Inferior parietal cortex (tissue), 1 donor: Measurements from ENCODE around the gene ANKFY1.
"Not testable (repeated sequence)": the region's sequence is repeated elsewhere in the genome, so short reads cannot be mapped to it uniquely, and the experiment has no call there.

Experiments
- DNase-seq: peaks from one replicate; pipeline ENCODE4 v3.0.0-alpha.2; 2016; ENCODE audit errors: extremely low spot score

ANKFY1 gene

DNA sequence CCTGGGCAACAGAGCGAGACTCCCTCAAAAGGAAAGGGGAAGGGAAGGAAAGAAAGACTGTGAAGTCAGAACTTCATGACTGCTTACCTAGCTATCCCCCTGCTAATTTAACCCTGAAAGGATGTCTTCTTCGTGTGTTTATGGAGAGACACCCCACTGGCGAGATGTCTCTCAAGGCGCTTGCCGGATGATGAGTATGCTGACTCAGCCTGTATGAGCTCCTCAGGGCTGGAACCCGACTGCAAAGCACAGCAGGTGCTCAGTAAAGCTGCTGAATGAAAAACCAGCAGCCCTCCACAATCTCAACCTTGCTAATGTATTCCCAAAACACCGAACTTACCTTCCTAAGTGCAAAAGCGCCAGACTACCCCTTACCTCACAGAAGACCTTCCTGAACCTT, 2.3 kb downstream of the ANKFY1 start:
- no peak for DNase-seq

DNA sequence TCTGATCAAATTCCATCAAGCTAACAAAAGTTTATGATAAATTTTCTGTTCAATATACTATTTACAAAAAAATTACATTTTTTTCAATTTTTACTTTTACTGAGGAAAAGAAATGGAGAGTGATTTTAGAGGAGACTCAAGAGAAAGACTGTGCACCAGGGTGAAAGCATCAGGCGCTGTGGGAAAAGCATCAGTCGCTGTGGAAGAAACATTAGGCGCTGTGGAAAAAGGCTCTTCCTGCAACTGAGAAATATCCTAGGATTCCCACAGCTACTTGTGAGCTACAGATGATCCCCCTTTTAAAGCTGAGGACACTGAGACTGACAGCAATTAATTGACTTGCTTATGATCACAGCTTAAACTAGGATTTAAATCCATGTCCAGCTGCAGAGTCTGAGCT, 4.9 kb downstream of the ANKFY1 start:
- DNase-seq, result no peak

GRCh38 chr17:4256952-4257351, 6.8 kb downstream of the ANKFY1 start:
- DNase-seq, result no peak

DNA sequence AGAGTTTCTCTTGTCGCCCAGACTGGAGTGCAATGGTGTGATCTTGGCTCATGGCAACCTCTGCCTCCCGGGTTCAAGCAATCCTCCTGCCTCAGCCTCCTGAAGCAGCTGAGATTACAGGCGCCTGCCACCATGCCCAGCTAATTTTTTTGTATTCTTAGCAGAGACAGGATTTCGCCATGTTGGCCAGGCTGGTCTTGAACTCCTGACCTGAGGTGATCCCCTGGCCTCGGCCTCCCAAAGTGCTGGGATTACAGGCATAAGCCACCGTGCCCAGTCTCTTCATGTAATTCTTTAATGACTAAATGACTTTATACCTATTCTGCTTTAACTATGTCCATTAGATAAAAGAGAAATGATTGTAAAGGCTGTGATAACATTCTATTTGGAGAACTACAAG, 8.5 kb downstream of the ANKFY1 start:
- not testable (repeated sequence) for DNase-seq

DNA sequence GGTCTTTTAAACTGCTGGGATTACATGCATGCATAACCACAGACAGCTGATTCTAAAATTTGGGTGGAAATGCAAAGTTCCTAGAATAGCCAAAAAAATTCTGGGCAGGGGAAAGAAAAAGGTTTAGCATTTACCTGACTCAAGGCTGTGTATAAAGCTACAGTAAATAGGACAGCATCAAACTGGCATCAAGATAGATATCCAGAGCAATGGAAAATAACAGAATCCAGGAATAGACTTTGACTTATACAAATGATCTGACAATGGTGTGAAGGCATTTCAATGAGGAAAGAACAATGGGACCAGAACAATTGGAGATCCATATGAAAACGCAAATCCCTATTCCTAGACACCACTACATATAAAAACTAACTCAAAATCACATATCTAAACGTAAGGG, 12.9 kb downstream of the ANKFY1 start:
- DNase-seq, result no peak

DNA sequence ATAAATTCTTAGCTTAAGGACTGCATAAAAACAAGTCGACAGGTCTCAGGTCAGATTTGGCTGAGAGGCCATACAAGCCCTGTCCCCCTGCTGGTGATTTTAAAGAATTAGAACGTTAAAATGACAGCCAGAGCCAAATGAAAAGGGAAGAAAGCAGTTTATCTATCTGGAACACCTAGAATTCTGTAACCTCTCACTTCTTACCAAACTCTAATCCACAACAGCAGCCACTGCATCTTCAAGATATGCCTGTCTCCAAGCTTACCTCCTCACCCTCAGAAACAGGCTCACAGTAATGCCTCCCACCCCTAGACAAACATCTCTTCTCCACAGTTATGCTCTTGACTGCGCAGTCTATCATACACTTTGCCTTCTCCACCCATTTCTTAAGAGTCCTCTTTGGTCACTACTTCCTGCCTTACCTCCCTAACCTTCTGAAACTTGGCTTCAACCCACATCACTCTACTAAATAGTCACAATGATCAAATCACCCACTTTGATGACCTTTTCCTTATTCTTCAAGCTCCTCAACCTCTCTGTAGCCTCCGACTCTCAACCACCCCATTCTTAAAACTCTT, 14.2 kb downstream of the ANKFY1 start:
- DNase-seq, result no peak

DNA sequence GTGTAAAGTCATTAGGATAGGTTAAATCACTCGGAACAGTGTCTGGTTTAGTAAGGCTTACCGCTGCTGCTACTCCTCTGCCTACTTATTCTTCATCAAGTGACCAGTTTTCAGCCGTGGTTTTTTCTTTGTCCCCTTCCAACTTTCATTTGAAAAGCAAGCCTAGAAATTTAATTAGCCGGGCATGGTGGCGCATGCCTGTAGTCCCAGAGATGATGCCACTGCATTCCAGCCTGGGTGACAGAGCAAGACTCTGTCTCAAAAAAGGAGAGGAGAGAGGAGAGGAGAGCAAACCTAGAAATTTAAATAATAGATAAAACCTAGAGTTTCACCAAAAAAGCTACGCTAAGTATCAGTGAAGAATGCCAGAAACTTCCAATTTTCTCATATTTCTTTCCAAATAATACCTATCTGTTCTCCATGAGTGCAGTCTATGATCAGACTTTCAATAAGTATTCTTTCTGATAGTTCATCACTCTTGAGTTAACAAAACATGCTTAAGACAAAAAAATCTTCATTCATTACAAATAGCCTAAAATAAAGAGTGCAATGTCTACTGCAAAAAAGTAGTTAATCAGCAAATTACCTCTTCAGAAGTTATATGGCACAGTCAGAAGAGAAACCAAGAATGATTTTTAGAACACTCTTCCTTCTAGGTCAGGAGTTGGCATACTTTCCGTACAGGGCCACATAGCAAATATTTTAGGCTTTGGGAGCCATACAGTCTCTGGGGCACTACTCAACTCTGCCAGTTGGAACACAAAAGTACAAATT, 15.1 kb downstream of the ANKFY1 start:
- no peak for DNase-seq

DNA sequence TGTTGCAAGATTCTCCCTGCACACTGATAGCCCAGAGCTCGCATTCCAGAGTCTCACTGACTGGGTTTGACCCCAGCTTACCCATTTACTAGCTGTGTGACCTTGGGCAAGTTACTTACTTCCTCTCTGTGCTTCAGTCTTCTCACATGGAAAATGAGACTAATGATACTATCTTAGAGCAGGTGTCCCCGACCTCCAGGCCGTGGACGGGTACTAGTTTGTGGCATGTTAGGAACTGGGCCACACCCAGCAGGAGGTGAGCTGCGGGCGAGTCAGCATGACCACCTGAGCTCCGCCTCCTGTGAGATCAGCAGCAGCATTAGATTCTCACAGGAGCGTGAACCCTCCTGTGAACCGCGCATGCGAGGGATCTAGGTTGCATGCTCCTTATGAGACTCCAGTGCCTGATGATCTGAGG, 15.8 kb downstream of the ANKFY1 start:
- no peak for DNase-seq

- no peak for DNase-seq
Observed at GRCh38 chr17:4247361-4247970, 16.3 kb downstream of the ANKFY1 start.

DNA sequence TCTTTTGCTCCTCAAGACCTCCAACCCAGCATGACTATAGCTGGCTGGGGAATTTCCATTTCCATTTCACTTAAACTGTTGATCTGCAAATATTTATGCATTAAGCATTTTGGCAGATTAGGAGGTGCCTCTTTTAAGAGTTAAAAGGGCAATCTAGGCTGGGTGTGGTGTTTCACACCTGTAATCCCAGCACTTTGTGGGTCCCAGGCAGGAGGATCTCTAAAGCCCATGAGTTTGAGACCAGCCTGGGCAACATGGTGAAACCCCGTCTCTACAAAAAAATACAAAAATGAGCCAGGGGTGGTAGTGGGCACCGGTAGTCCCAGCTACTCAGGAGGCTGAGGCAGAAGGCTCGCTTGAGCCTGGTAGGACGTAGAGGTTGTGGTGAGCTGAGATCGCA, 17.1 kb downstream of the ANKFY1 start:
- no peak for DNase-seq

- DNase-seq, result no peak
Observed at GRCh38 chr17:4241535-4241934, 22.2 kb downstream of the ANKFY1 start.

DNA sequence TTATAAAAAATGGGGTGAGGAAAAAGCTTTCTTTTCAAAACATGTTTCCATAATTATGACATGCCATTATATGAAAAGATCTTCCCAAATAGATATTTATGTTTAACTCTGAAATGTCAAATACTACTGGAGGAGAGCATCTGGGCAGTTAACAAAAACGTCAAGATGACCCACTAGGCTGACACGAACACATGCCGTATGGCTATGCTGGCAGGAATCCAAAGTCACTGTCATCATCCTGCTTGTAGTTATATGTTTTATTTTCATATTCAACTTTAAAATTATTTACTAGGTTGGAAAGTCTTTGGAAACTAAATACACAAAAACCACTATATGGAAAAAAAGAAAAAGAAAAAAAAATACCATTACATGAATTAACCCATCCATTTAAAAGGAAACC, 27.3 kb downstream of the ANKFY1 start:
- no peak for DNase-seq

- DNase-seq, result no peak
Observed at GRCh38 chr17:4235372-4236279, 28.2 kb downstream of the ANKFY1 start.

DNA sequence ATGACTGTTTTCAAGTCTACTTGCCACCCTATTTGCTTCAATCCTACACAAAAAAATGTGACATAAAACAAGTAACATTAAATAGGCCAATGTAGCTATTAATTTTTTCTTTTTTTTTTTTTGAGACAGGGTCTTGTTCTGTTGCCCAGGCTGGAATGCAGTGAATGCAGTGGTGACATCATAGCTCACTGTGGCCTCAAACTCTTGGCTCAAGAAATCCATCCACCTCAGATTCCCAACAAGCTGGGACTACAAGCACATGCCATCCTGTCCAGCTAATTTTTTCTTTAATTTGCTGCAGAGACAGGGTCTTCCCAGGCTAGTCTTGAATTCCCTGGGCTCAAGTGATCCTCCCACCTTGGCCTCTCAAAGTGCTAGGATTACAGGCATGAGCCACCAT, 29.4 kb downstream of the ANKFY1 start:
- no peak for DNase-seq

- DNase-seq, result no peak
Observed at GRCh38 chr17:4233668-4234258, 30.0 kb downstream of the ANKFY1 start.

DNA sequence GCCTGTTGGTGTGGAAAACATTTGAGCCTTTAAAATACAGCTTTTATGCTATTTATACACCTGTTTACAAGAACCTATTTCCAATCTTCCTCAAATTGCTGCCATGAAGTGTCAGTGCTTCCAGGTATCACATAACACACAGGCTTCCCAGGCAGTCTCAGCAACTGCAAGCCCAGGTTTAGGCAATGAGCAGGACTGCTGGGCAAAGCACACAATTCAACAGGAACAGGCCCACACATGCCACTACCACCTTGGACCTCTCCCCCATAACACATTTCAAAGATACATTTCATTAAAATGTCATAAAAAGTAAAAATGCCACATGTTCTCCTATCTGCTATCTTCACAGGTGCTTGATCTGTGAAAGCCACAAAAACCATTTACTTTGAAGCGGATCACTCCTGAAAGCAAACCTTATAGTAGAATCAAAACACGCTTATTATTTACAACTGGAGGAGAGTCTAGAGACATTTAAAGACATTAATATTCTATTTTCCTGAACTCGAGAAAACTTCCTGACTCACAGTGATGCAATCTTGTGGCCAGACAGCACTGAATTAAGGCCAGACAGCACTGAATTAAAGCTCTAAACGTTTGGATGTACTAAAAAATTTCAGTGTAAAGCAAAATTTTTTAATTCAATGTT, 31.5 kb downstream of the ANKFY1 start:
- DNase-seq, result no peak

DNA sequence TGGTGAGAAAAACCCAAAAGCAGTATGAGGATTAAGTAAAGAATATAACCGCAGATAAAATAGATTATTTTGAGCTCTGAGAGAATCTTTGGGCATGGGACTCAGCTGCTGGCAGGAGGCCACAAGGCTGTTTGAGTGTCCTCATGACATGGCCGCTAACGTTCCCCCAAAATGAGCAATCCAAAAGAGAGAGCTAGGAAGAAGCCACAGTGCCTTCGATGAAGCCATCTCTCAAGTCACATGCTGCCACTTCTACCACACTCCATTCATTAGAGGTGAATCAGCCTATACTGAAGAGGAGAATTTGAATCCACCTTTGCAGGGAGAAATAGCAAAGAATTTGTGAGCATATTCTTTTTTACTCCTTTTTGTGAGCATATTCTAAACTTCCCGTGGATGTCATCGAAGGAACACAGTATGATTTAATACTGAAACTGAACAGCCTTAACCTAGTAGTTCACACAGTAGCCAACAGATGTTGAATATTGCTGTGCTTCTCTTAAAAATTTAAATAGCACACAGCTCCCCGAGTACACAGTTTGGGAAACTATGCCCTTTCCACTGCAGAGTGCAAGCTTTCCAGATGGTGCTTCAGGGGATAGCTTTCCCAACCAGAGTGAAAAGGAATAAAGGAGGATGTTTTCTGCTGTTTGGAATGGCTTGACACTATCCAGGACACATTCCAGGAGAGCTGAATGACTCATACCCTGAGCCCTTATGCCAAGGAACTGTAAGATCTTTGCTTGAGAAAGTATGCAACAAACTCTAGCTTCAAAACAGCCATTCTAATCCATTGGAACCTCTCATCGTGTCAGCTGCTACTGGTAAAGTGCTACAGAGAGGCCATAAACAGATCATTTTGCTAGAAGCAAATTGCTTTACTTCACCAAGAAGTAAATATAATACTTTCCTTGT, 33.9 kb downstream of the ANKFY1 start:
- DNase-seq, result peak; percentile 74

DNA sequence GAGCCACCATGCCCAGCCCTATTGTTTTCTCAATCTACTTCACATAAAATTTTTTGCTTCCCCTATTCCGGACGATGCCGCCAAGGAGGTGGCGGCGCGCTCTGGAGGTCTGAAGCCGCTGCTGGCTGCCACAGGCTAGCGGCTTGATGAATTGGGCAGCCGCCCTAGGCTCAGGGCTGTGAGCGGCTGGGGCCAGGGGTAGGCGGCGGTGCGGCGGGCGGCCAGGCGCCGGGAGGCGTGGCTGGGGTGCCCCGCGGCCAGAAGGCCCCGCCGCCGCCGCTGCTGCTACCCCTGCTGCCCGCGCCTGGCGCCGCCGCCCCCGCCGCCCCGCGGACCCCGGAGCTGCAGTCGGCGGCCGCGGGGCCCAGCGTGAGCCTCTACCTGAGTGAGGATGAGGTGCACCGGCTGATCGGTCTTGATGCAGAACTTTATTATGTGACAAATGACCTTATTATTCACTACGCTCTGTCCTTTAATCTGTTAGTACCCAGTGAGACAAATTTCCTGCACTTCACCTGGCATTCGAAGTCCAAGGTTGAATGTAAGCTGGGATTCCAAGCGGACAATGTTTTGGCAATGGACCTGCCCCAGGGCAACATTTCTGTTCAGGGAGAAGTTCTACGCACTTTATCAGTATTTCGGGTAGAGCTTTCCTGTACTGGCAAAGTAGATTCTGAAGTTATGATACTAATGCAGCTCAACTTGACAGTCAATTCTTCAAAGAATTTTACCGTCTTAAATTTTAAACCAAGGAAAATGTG, 41.7 kb downstream of the ANKFY1 start:
- DNase-seq, result no peak

DNA sequence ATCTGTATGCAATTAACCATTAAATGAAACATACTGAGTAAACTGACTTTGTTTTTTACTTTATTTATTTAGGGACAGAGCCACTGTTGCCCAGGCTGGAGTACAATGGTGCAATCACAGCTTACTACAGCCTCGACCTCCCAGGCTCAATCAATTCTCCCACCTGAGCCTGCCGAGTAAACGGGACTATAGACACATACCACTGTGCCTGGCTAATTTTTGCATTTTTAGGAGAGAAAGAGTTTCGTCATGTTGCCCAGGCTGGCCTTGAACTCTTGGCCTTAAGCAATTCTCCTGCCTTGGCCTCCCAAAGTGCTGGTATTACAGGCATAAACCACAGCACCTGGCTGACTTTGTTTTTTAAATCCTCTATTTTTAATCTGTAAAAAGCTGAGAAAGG, 42.6 kb downstream of the ANKFY1 start:
- DNase-seq, result no peak
